HepG2 (cell line): ENCODE measurements around the gene SEPTIN11. TPM values are rescaled to one million over a fixed set of nuclear protein-coding genes. Genes with fewer than 3 reads are reported as not detected.

Experiments used
- FOSL1 ChIP-seq: sonication (generic); formaldehyde crosslinking; IDR thresholded peaks from 2 replicates; pipeline ENCODE4 v1.9.0; 2021; ENCODE audit warnings: missing genetic modification reagents, borderline replicate concordance
- GATAD1 ChIP-seq: IDR thresholded peaks from 2 replicates; pipeline ENCODE4 v1.6.1; 2016; ENCODE audit warnings: missing genetic modification reagents, missing compliant biosample characterization
- MEIS2 ChIP-seq: sonication (generic); formaldehyde crosslinking; IDR thresholded peaks from 2 replicates; pipeline ENCODE4 v1.9.0; 2021; ENCODE audit warnings: mild to moderate bottlenecking, missing genetic modification reagents
- MIER2 ChIP-seq: IDR thresholded peaks from 2 replicates; pipeline ENCODE4 v1.6.1; 2016; ENCODE audit warnings: missing biosample characterization, missing genetic modification reagents
- MXD4 ChIP-seq: IDR thresholded peaks from 2 replicates; pipeline ENCODE4 v1.6.1; 2016; ENCODE audit warnings: mild to moderate bottlenecking, missing biosample characterization, missing genetic modification reagents
- ONECUT2 ChIP-seq: sonication (generic); formaldehyde crosslinking; IDR thresholded peaks from 2 replicates; pipeline ENCODE4 v1.4.0; 2020; ENCODE audit warnings: missing genetic modification reagents
- PAWR ChIP-seq: sonication (generic); formaldehyde crosslinking; IDR thresholded peaks from 2 replicates; pipeline ENCODE4 v1.4.0; 2020; ENCODE audit warnings: missing genetic modification reagents, mild to moderate bottlenecking, borderline replicate concordance
- PCBP2 ChIP-seq: fragments of 200-400 bp; formaldehyde crosslinking; optimal IDR thresholded peaks from 2 replicates; pipeline ENCODE3; 2018; ENCODE audit warnings: low read length, low read depth; ENCODE audit not compliant: poor library complexity, severe bottlenecking
- RERE ChIP-seq: IDR thresholded peaks from 2 replicates; pipeline ENCODE4 v1.6.1; 2016; ENCODE audit warnings: low read depth, missing genetic modification reagents, missing compliant biosample characterization
- SP4 ChIP-seq: sonication (generic); formaldehyde crosslinking; IDR thresholded peaks from 2 replicates; pipeline ENCODE4 v1.8.1; 2023; ENCODE audit warnings: mild to moderate bottlenecking, missing genetic modification reagents
- ZMAT3 ChIP-seq: sonication (generic); formaldehyde crosslinking; conservative IDR thresholded peaks from 2 replicates; pipeline ENCODE4 v1.7.0; 2021; ENCODE audit warnings: missing genetic modification reagents
- ZNF101 ChIP-seq: sonication (generic); formaldehyde crosslinking; IDR thresholded peaks from 2 replicates; pipeline ENCODE4 v1.4.0; 2020; ENCODE audit warnings: mild to moderate bottlenecking, low read depth, missing genetic modification reagents, borderline replicate concordance
- ZNF12 ChIP-seq: sonication (generic); formaldehyde crosslinking; IDR thresholded peaks from 2 replicates; pipeline ENCODE4 v1.5.0; 2020; ENCODE audit warnings: missing genetic modification reagents
- ZNF143 ChIP-seq: sonication (generic); formaldehyde crosslinking; IDR thresholded peaks from 2 replicates; pipeline ENCODE4 v1.4.0; 2020; ENCODE audit warnings: missing genetic modification reagents
- ZNF256 ChIP-seq: sonication (generic); formaldehyde crosslinking; conservative IDR thresholded peaks from 2 replicates; pipeline ENCODE4 v1.4.0; 2020; ENCODE audit warnings: missing genetic modification reagents
- ZNF567 ChIP-seq: sonication (generic); formaldehyde crosslinking; IDR thresholded peaks from 2 replicates; pipeline ENCODE4 v1.8.1; 2023; ENCODE audit warnings: mild to moderate bottlenecking, missing genetic modification reagents, borderline replicate concordance
- ZNF891 ChIP-seq: sonication (generic); formaldehyde crosslinking; IDR thresholded peaks from 2 replicates; pipeline ENCODE4 v1.5.0; 2020; ENCODE audit warnings: mild to moderate bottlenecking, missing genetic modification reagents
- polyA plus RNA-seq, 8 experiments: library from polyadenylated mRNA; depleted of rRNA in 3 of 8; stranded (reverse) in 7 of 8; unstranded in 1 of 8; fragments of >200 nt; fragmentation: Illumina TruSeq in 4 of 8; extraction: Trizol in 4 of 8; gene quantifications; 2 replicates each; pipeline versions ENCODE4 v1.2.1 to v1.2.3, GENCODE V29; 2011 to 2016; ENCODE audit warnings: low read depth in 4 of 8, missing spikeins in 1 of 8, mixed read lengths in 1 of 8; ENCODE audit not compliant: insufficient read depth in 1 of 8
- total RNA-seq, 5 experiments: library from RNA; depleted of rRNA; stranded (reverse); fragments of >200 nt; fragmentation: Illumina TruSeq; extraction: Trizol; gene quantifications; 2 replicates each; pipeline ENCODE4 v1.2.3, GENCODE V29; 2016; ENCODE audit warnings: low read depth in 1 of 5
- TF ChIP-seq, protein P1 (sequence below): sonication (generic); formaldehyde crosslinking; IDR thresholded peaks from 2 replicates; pipeline ENCODE4 v1.5.0; 2020; ENCODE audit warnings: mild to moderate bottlenecking, missing genetic modification reagents, borderline replicate concordance

SEPTIN11 gene
- total and polyA plus RNA-seq, 2 of the 13 experiments (the other 11 are each of a cell fraction or from before 2014, with no cell fraction given): 28.9 to 47.3 TPM

- TF ChIP-seq, protein P1, sequence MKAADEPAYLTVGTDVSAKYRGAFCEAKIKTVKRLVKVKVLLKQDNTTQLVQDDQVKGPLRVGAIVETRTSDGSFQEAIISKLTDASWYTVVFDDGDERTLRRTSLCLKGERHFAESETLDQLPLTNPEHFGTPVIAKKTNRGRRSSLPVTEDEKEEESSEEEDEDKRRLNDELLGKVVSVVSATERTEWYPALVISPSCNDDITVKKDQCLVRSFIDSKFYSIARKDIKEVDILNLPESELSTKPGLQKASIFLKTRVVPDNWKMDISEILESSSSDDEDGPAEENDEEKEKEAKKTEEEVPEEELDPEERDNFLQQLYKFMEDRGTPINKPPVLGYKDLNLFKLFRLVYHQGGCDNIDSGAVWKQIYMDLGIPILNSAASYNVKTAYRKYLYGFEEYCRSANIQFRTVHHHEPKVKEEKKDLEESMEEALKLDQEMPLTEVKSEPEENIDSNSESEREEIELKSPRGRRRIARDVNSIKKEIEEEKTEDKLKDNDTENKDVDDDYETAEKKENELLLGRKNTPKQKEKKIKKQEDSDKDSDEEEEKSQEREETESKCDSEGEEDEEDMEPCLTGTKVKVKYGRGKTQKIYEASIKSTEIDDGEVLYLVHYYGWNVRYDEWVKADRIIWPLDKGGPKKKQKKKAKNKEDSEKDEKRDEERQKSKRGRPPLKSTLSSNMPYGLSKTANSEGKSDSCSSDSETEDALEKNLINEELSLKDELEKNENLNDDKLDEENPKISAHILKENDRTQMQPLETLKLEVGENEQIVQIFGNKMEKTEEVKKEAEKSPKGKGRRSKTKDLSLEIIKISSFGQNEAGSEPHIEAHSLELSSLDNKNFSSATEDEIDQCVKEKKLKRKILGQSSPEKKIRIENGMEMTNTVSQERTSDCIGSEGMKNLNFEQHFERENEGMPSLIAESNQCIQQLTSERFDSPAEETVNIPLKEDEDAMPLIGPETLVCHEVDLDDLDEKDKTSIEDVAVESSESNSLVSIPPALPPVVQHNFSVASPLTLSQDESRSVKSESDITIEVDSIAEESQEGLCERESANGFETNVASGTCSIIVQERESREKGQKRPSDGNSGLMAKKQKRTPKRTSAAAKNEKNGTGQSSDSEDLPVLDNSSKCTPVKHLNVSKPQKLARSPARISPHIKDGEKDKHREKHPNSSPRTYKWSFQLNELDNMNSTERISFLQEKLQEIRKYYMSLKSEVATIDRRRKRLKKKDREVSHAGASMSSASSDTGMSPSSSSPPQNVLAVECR (CRISPR knock-in tag): no peak
- no peak for TF ChIP-seq GATAD1 (CRISPR knock-in tag)
- TF ChIP-seq ZMAT3 (CRISPR knock-in tag): no peak; the same call in 1 of the 2 replicates
- no peak for TF ChIP-seq ZNF12 (CRISPR knock-in tag)
- TF ChIP-seq RERE (CRISPR knock-in tag): no peak
- TF ChIP-seq PAWR (CRISPR knock-in tag): no peak
- no peak for TF ChIP-seq ZNF101 (CRISPR knock-in tag)
- no peak for TF ChIP-seq ZNF256 (CRISPR knock-in tag)
- no peak for TF ChIP-seq ZNF891 (CRISPR knock-in tag)
- TF ChIP-seq ZNF143 (CRISPR knock-in tag): no peak
- 0 out of 2 replicates have a peak, but pooled peaks have one; percentile 28 for TF ChIP-seq SP4 (CRISPR knock-in tag)
- TF ChIP-seq ONECUT2: no peak
- TF ChIP-seq FOSL1 (CRISPR knock-in tag): no peak
- no peak for TF ChIP-seq PCBP2
- peak; percentile 9; the same call in 1 of the 2 replicates for TF ChIP-seq MXD4
- TF ChIP-seq MEIS2: no peak
- TF ChIP-seq ZNF567 (CRISPR knock-in tag): no peak
- TF ChIP-seq MIER2 (CRISPR knock-in tag): no peak
These were observed 752 bp downstream of the SEPTIN11 start (continued) for GRCh38 chr4:76950052-76950955.
